GM19328 (cell line): Measurements from ENCODE around the gene CSMD2.
"Not testable (repeated sequence)": the region's sequence is repeated elsewhere in the genome, so short reads cannot be mapped to it uniquely, and the experiment has no call there.

Source experiments
- ATAC-seq: cut with Tn5 transposase; IDR thresholded peaks from one replicate; pipeline ENCODE4 v1.9.1; 2021; ENCODE audit warnings: mild to moderate bottlenecking, moderate library complexity; ENCODE audit not compliant: unreplicated experiment

The CSMD2 gene

DNA sequence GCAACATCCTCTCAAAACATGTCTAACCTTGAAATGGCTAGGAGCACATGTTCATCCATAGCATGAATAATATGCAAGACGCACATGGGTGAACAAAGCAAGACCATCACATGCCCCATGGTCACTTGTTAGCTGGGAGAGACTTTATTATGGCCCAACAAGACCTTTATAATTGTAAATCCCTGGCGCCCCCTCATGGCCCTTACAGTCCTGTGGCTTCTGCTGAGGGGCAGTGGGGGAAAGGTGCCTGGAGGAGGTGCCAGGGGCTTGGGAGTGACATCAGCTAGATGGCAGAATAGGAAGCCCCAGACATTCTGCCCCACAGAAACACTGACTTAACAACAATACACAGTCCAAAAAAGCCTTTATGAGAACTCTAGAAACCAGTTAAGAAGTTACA lies 51.7 kb downstream of the CSMD2 start:
- ATAC-seq: no peak

DNA sequence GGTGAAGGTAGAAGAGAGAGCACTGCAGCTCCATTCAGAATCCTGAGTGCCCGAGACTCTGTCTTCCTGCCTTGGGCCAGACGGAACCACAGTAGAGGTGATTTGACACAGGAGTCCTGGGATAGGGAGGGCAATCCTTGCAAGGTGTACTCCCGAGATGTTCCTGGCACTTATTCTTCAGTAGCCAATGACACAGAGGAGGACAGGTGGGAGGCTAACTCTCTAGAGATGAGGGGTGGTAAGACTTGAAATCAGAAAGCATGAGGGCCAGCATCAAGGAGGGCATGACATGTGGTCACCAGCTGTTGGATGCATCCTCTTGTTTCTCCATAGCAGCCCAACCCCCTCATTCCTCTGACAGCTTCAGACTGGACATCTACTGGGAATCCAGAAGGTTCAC lies 56.3 kb downstream of the CSMD2 start:
- ATAC-seq: no peak

DNA sequence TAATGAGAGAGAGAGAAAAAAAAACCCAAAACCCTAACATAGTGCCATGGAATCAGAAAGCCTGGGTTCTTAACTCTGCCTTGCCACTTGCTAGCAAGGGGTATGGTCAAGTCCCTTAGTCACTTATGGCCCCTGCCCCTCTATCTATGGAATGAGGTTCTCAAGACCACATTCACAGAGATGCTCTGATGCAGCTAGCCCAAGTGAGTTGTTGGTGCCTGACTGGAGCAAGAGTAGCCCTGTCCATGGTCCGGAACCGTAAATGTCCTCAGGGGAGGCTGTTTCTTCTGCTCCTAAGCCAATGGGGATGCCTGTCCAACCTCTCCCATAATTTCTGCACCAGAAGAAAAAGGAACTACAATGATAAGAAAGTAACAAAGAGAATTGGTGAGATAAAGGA lies 56.8 kb downstream of the CSMD2 start:
- no peak for ATAC-seq

DNA sequence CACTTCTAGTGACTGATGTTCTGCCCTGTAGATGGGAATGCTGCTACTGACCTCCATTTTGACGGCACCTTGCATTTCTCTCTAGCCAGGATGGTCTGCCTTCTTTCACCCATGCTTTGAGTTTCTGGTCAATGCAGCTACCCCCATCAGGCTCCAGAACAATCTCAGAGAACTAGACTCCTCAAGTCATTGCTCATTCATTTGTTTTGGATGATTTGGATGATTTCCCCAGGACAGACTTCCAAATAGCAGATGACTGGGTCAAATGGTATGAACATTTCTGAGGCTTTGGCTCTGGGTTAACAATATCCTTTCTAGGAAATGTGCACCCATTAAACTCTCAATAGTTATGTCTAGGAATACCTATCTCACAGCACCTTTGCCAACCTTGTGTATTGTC lies 63.9 kb downstream of the CSMD2 start:
- ATAC-seq: no peak

DNA sequence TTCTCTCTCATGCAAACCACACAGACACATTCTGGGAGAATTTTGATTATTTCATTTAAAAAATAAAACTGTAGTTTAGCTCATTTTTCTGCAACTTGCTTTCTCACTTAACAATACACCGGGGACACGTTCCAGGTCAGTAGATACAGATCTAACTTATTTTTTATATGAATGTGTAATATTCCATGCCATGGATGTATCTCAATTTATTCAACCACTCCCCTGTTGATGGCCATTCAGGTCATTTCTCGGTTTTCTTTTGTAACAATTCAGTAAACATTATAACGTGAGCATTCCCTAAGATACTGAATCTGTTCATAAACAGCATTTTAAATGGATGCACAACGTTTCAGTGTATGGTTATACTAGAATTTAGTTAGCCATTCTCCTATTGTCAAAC lies 64.7 kb downstream of the CSMD2 start:
- ATAC-seq: no peak

DNA sequence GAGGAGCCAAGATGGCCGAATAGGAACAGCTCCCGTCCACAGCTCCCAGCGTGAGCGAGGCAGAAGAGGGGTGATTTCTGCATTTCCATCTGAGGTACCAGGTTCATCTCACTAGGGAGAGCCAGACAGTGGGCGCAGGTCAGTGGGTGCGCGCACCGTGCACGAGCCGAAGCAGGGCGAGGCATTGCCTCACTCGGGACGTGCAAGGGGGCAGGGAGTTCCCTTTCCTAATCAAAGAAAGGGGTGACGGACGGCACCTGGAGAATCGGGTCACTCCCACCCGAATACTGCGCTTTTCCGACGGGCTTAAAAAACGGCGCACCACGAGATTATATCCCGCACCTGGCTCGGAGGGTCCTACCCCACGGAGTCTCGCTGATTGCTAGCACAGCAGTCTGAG lies 72.6 kb downstream of the CSMD2 start:
- not testable (repeated sequence) for ATAC-seq

DNA sequence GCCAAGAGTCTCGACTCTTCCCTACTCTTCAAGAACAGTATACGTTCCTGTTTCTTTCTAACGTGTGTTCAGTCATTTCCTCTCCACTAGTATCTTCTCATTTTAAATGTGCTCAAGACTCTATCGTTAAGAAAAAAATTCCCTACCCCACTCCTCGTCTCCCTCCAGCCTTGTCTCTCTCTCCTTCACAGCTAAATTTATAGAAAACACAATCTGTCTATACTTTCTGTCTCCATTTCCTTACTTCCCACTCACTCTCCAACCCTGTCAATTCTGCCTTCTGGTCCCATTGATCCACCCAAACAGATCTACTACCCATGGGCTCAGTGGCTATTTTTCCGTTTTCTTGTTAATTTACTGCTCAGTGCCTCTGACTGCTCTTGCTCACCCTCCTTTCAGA lies 75.3 kb downstream of the CSMD2 start:
- no peak for ATAC-seq

DNA sequence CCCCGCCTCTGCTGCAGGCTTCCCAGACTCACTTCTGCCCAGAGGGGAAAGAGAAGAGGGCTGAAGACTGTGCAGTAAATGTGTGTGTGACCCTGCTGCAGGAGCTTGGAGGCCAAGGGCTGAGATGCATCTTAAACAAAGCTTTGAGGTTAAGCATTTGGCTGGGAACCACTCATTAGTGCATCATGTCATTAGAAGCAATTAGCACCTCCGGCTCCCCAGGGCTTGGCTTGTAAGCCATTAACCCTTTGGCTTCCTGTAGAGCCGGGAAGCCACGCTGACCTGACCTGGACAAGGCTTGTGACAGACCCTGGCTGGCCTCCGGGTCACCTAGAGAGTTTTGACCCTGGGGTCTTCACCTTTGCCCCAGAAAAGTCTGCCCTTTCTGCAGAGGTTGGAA lies 77.0 kb downstream of the CSMD2 start:
- no peak for ATAC-seq

DNA sequence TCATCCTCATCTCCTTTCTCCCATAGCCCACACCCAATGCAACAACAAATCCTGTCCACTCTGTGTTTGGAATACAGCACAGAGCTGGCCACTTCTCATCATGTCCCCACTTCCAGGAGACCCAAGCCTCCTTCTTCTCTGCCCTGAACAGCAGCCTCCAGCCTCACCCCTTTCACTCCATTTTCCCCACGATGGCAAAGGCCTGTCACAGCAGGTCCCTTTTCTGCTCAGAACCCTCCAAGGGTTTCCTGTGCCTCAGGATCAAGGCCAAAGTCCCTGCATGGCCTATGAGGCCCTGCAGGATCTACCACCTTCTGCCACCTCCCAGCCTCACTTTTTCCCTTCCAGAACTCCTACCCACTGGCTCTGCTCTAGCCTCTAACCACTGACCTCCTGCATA lies 78.5 kb downstream of the CSMD2 start:
- ATAC-seq: no peak

DNA sequence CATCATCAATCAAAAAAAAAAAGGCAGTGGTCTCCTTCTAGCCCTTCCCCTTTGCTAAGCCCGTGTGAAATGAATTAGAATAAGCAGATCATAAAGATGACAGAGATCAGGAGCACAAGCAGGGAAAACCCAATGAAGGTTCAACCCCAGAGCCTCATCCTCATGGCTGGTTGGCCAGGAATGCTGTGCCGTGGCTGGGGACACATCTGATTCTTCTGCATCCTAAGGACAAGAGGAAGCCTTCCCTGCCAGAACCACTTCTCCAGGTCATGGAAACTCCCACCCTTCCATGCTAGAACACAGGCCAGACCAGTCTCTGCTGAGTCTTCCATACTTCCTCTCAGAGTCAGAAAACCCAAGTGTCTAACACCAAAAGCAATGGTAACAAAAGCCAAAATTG lies 81.1 kb downstream of the CSMD2 start:
- no peak for ATAC-seq

DNA sequence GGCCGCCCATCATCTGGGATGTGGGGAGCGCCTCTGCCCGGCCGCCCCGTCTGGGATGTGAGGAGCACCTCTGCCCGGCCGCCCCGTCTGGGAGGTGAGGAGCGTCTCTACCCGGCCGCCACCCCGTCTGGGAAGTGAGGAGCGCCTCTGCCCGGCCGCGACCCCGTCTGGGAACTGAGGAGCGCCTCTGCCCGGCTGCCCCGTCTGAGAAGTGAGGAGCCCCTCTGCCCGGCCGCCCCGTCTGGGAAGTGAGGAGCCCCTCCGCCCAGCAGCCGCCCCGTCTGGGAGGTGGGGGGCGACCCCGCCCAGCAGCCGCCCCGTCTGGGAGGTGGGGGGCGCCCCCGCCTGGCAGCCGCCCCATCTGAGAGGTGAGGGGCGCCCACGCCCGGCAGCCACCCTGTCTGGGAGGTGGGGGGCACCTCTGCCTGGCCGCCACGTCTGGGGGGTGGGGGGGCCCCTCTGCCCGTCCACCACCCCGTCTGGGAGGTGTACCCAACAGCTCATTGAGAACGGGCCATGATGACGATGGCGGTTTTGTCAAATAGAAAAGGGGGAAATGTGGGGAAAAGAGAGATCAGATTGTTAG lies 82.9 kb downstream of the CSMD2 start:
- not testable (repeated sequence) for ATAC-seq

DNA sequence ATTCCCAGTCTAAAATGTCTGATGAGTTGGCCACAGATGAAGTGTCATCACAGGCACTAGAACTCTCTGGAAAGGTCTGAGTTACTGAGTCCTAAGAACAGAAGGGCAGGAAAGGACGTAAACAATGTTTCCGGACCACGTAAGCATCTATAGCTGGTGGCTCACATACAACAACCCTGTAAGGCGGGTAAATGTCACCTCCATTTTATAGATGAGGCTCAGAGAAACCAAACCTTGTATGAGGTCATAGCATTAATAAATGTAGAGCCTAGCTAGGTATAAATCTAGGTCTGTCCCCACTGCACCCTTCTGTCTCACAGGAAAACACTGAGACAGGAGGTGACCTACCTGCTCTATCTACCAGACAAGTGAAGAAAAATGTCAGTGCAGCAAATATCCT lies 86.6 kb downstream of the CSMD2 start:
- ATAC-seq: no peak

DNA sequence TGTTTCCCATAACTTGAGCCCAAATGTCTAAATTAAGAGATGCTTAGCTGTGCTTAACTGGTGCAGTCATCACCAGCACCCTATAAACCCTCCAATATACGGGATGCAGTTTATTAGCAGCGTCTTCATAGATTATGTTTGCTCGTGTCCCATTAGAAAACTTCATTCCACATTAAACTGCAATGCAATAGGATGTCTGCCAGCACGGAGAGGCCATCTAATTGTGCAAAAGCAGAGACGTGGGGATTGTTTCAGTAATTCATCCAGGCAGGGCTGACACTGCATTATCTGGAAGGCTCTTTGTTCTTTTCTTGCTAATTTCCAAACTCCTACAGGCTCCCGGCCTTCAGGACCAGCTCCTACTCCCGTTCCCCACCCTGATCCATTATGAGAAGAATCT lies 89.5 kb downstream of the CSMD2 start:
- no peak for ATAC-seq

DNA sequence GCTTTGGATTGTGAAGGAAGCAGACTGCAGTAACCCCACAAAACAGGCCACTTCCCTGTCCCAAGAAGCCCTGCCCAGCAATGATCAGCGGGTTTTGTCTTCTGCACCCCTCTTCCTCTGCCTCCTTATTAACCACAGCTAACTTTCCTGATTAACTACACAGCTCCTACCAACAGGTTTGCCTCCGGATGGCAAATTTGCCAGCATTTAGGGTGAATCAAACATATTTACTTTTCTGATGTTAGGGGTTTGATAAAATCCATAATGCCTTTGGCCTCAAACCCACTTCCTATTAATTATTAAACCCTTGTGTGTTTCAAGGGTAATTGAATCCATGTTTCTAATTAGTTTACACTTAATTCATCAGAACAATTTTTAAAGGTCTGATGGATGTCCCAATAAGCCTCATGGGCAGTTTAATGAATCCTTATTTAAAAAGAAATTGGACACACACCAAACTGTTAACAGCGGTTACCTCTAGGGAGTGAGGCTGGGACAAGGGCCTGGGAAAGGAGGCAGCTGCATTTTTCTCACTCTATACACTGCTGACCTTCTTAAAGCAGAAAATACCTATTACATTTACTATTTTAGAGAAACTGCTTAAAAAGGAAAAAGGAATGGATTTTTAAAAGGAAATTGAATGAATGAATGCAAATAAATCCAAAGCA lies 91.9 kb downstream of the CSMD2 start:
- no peak for ATAC-seq

DNA sequence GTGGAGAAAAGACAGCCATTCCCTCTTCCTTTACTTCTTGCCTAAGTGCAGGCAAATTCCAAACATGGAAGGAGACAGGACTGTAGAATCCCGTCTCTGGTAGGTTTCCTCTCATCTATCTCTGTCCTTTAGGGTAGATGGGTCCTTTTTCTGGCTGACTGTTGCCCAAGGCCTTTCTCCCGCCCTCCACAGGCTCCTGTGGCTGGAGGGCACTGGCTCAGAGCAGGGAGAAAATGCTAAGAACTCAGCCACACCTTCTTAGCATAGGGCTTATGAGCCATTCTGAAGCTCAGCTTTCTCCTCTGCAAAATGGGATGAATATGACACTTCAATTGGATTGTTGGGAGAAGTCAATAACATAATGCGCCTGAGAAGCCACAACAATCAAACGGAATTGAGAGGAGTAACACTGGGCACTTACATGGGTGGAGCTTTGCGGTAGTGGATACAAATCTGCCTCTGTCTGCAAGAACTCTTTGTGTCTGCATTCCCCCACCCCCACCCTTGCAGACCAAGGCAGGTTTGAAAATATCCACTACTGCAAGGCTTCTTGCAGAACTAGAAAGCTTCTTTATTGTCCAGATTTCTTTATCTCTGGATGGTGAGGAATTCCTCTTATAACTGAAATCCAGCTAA lies 94.7 kb downstream of the CSMD2 start:
- ATAC-seq: no peak

DNA sequence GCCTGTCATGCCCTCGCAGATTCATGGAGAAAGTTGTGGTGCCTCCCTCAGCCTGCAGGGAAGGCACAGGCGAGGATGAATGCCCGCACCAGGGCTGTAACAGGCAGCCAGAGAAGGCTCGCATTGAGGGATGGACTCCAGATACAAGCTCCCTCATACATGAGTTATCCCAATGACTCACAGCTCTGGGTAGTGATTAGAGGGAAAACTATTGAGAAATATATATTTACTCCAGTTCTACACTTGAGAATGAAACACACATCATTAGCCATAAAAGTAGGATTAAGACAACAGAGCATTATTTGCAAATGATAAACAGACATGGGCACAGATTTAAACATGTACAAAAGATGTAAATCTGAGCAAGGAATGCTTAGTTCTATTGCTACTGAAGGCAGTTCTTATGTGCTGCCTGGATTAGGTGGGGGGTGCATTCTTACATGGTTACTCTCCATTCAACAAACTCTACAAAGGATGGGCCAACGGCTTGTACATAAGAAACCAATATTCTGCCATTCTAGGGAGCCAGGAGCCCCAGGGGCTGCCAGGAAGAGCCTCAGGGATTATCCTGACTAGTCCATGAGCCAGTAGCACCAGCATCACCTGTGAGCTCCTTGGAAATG lies 97.9 kb downstream of the CSMD2 start:
- ATAC-seq: no peak

DNA sequence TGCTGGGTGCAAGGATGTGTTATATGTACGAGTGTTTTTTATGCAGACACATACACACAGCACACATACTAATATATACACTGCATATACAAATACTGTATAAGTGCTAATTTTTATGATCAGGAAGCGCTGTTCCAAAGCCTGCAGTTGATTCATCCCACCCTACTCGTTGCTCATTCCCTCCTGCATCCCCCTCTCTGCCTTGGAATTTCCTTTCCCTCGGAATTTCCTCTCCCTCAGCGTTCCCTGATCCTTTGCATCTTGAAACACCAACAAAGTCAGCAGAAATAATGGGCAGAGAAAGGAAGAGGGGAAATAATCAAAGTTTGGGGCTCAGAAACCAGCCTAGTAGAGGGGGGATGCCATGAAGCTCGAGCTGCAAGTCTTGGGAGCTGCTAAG lies 98.9 kb downstream of the CSMD2 start:
- ATAC-seq: no peak

DNA sequence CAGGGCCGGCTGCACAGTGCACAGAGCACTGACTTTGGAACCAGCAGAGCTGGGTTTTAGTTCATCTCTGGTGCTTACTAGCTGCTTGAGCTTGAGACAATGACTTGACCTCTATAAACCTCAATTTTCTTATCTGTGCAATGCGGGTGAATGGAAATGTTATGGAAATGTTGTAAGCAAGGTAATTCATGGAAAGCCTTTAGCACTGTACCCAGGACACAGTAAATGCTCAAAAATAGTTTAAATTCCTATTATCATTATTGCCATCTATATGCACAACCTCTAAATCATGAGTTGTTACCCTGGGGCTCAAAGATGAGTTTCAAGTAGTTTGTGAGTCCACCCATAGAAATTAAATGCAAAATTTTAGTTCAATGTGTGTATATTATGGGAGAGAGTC lies 99.5 kb downstream of the CSMD2 start:
- no peak for ATAC-seq

DNA sequence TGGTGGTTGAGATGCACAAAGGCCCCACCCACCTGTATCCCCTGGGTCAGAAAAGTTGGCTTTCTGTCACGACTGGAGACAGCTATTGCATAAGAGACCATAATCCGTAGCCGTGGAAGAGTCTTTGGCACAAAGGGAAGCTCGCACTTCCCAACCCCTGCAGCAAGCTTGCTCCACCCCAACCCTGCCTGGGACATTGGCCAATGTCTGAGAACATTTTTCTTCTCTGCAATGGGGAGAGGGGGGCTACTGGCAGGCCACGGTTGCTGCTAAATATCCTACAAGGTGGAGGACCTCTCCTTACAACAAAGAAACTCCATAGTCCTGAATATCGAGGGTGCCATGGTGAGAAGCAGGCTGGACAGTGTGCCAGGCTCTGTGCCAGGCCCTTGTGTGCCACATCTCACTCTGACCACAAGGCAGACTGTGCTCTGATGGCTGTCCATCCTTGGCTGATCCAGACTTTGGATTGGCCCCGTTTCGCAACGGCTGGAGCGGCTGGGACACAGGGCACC lies 104.1 kb downstream of the CSMD2 start:
- no peak for ATAC-seq

DNA sequence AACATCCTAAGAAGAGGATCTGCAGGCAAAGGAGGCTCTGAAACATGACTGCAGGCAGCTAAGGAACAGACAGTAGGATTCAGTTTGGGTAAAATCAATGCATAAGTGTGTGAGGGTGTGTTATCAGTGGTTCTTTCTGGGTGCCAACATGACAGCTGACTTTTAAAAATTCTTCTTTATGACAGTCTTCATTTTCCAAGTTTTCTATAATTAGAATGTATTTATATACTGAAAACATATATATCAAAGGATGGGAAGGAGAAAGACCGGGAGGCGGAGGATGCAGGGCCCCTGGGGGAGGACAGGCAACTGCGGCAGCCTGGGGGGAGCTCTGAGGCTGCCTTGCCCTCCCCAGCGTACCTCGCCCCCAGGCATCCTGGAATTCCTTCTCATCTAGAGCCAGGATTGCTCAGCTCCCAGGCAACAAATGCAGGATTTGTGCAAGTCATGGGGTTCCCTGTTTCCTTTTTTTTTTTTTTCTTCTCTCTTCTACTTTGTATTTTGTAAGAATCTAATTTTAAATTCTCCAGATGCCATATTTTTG lies 104.8 kb downstream of the CSMD2 start:
- no peak for ATAC-seq

DNA sequence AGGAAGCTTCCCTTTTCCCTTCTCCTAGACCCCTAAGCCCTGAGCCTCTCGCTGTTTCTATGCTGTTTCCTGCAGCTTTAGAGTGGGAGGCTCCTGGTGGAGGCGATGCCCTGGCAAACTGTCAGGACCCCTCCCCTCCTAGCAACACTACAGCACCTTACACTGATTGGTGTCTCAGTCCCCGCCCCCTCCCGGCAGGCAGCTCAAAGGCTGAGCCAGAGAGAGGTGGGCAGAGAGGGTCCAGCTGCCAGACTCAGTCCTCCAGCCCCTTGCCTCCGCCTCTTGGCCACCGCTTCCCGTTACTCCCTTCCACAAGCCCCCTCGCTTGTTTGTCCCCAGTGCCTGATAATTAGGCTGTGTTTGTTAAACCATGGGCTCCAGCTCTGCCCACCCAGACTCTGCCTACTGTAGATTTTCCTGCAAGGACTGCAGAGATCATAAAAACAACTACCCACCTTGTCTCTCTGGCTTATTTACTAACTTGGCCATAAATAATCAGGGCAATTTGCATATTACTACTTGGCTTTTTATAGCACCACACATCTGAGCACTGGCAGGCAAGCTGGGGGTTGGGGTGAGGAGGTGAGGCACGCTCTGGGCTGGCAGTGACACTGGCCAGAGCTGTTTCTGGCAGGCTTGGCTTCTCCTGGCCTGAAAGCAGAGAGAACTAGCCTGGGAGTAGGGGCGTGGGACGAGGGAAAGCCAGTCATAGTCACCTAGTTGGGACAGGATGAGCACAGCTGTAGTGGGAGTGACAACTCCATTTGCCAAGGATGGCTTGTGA lies 107.5 kb downstream of the CSMD2 start:
- ATAC-seq: no peak
